IMR-90 (cell line): Measurements from ENCODE around the gene GATA6.

ENCODE experiments used
- BHLHE40 ChIP-seq: fragments of 150-350 bp; IDR thresholded peaks from 2 replicates; pipeline ENCODE4 v1.6.1; 2016; ENCODE audit warnings: mild to moderate bottlenecking, low read depth, low read length
- CHD1 ChIP-seq: IDR thresholded peaks from 2 replicates; pipeline ENCODE4 v1.6.1; 2012; ENCODE audit warnings: low read depth, low read length, improper control_type of control experiment
- CTCF ChIP-seq: conservative IDR thresholded peaks from 2 replicates; pipeline ENCODE4 v1.5.1; 2012; ENCODE audit warnings: mild to moderate bottlenecking, low read depth, low read length, improper control_type of control experiment
- ELK1 ChIP-seq: fragments of 150-350 bp; IDR thresholded peaks from 2 replicates; pipeline ENCODE4 v1.6.1; 2016; ENCODE audit warnings: low read depth, mild to moderate bottlenecking, low read length, moderate library complexity, borderline replicate concordance
- POLR2A ChIP-seq: IDR thresholded peaks from 2 replicates; pipeline ENCODE4 v1.6.1; 2012; ENCODE audit warnings: mild to moderate bottlenecking, low read depth, low read length
- RAD21 ChIP-seq: IDR thresholded peaks from 2 replicates; pipeline ENCODE4 v1.6.1; 2012; ENCODE audit warnings: low read length, improper control_type of control experiment
- SMC3 ChIP-seq: fragments of 150-350 bp; IDR thresholded peaks from 2 replicates; pipeline ENCODE4 v1.6.1; 2016; ENCODE audit warnings: low read depth, mild to moderate bottlenecking, antibody characterized with exemption, low read length, moderate library complexity
- USF2 ChIP-seq: fragments of 150-350 bp; IDR thresholded peaks from 2 replicates; pipeline ENCODE4 v1.6.1; 2017; ENCODE audit warnings: mild to moderate bottlenecking, antibody characterized with exemption, low read length, low read depth

GRCh38 chr18:22250026-22250425 is 80.6 kb downstream of the GATA6 start:
- TF ChIP-seq USF2 (no peak), CTCF (no peak), BHLHE40 (no peak), RAD21 (no peak), ELK1 (no peak), POLR2A (no peak), CHD1 (no peak), SMC3 (no peak)
